SK-N-MC (cell line): Measurements from ENCODE around the gene EIF2S3.

Source experiments
- EZH2 ChIP-seq: fragments of 200-600 bp; sonication (generic); IDR thresholded peaks from one replicate; pipeline ENCODE4 v1.6.1; 2017; ENCODE audit warnings: antibody characterized with exemption
- FOXP2 ChIP-seq: optimal IDR thresholded peaks from 2 replicates; pipeline ENCODE3; 2011; ENCODE audit warnings: mild to moderate bottlenecking, moderate library complexity; ENCODE audit not compliant: insufficient read depth; ENCODE audit errors: extremely low read length, control extremely low read depth
- POLR2AphosphoS5 ChIP-seq: IDR thresholded peaks from 2 replicates; pipeline ENCODE4 v1.6.1; 2012; ENCODE audit warnings: mild to moderate bottlenecking, low read depth, low read length, borderline replicate concordance

DNA sequence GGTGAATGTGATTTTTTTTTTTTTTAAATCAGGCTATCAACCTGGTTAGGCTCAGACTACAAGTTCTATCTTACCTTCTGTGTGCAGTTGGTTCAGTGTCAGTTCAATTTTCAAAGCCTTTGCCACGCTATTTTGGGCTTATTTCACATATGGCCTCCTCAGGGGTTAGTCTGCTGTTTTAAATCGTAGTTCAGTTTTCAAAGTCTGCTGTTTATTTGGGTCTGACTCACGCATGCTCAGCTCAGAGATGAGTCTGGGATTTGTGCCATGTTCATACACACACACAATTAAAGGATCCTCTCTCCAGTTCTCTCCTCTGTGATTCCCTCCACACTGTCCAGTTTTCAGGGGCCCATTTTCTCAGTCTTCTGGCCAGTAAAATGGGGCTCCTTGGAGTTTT, 62.5 kb downstream of the EIF2S3 start:
- TF ChIP-seq POLR2AphosphoS5 (no peak), EZH2 (no peak), FOXP2 (no peak)
